ENCODE measurements around the gene HLCS. TPM values are rescaled to one million over a fixed set of nuclear protein-coding genes. Genes with fewer than 3 reads are reported as not detected.

HLCS gene
- total and polyA plus RNA-seq, 2 of the 4 experiments (the other 2 are of a cell fraction): 10.6 to 21.0 TPM

DNA sequence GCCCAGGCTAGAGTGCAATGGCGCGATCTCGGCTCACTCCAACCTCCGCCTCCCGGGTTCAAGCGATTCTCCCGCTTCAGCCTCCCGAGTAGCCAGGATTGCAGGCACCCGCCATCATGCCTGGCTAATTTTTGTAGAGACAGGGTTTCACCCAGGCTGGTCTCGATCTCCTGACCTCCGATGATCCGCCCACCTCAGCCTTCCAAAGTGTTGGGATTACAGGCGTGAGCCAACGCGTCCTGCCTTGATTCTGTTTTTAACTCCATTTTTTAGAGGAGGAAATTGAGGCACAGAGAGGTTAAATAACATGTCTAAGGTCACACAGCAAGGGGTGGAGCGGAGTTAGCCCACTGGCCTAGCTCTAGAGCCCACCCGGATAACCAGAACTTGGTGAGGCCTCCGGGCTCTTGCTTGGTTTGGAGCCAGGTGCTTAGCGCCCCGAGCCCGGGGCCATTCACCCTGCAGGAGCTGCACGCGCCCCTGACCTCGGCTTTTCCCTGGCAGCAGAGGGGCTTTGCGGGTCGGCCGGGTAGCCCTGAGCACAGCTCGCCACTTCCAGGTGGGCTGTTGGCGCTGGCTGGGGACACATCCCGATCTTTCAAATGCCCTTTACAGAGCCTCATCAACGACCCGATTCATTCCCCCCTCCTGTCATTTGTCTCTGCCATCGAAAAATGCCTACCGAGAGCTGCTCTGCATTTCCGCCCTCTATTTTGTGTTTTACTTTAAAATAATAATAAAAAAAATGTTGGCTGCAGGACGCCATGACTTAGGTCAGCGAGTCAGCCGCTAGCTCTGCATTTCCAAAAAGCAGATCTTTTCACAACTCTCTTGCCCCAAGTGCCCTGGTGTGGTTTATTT lies 256.4 kb downstream of the HLCS start:
- Histone ChIP-seq H2BK15ac (ENCODE audit: low read depth, low read length) (no peak overlapping the region), H2BK5ac (ENCODE audit: low read depth, low read length, poor library complexity, severe bottlenecking) (no peak overlapping the region), H3K9me3 (ENCODE audit: control insufficient read depth, insufficient read depth, low read length) (no peaks in the 10 kb centered on the region; the same call in 1 of the 2 replicates), H2AK5ac (ENCODE audit: low read depth, low read length) (no peak overlapping the region), H3K56ac (ENCODE audit: extremely low read depth, insufficient read depth, low read length) (no peak overlapping the region), H3K9me1 (ENCODE audit: insufficient read depth, low read length) (no peaks in the 10 kb centered on the region), H3K4ac (ENCODE audit: low read depth, low read length) (no peak overlapping the region), H2BK120ac (ENCODE audit: low read depth, low read length) (no peak overlapping the region), H2BK20ac (ENCODE audit: low read depth, low read length) (no peak overlapping the region), H3K27me3 (ENCODE audit: control insufficient read depth, insufficient read depth, low read length) (peaks cover 80% of the 10 kb centered on the region), H3K4me2 (ENCODE audit: low read depth, low read length) (no peak overlapping the region), H4K20me1 (ENCODE audit: insufficient read depth, low read length) (peaks cover 20% of the 10 kb centered on the region), H4K8ac (ENCODE audit: low read depth in 2 of 2, low read length in 2 of 2) (no peak overlapping the region), H3K27ac (ENCODE audit: insufficient read depth, low read length) (no peak overlapping the region), H2AK9ac (replicated peaks; ENCODE audit: low read depth, low read length, poor library complexity) (no peak overlapping the region), H2AFZ (replicated peaks; ENCODE audit: low read length, poor library complexity) (peak overlapping the region; percentile 10), H4K5ac (ENCODE audit: low read depth, low read length) (no peak overlapping the region), H4K91ac (ENCODE audit: insufficient read depth, low read depth, low read length) (no peak overlapping the region), H3K4me1 (ENCODE audit: control insufficient read depth, insufficient read depth, low read length) (no peaks in the 10 kb centered on the region; the same call in 1 of the 2 replicates), H3K4me3 (ENCODE audit: insufficient read depth, low read depth, low read length) (no peak overlapping the region), H3K79me1 (ENCODE audit: low read depth in 1 of 2, low read length in 2 of 2) (no peaks in the 10 kb centered on the region), H3K23ac (ENCODE audit: low read depth, low read length) (peak overlapping the region; percentile 2), H3K36me3 (ENCODE audit: control insufficient read depth, insufficient read depth, low read length) (no peaks in the 10 kb centered on the region; the same call in 1 of the 2 replicates), H3K14ac (replicated peaks; ENCODE audit: low read depth, low read length) (no peak overlapping the region), H3K18ac (ENCODE audit: low read depth, low read length) (no peak overlapping the region), H3K9ac (ENCODE audit: low read depth, low read length) (no peak overlapping the region)
- ChIA-PET POLR2A (ENCODE audit: unreplicated experiment) (no interaction called here), CTCF (interaction anchor here (1.0 to 1.4 kb wide), 2 partner anchors 8 to 144 kb away, joined by 3 to 4 read pairs; no protein-coding TSS in a partner anchor)
- no peak for ATAC-seq (ENCODE audit: low read depth)
- dilution Hi-C loops (cut with HindIII; ENCODE audit: low sequenced_read_pairs, unreplicated experiment) (no loop called here), intact Hi-C loops (cut with micrococcal nuclease) (no loop called here), in situ Hi-C loops (cut with MboI; ENCODE audit: low sequenced_read_pairs) (no loop called here)
- WGBS, 2 experiments (ENCODE audit: extremely low coverage in 2 of 2, insufficient read length in 1 of 2): 16% methylated on average over 14 of the region's 38 CpGs; no CpG with 5 or more reads in 1 of the 2 experiments
- BruUV-seq (replicated peaks): no TSS peak
- no peak for DNase-seq
- TF ChIP-seq POLR2A (IDR thresholded peaks at IDR 0.05; ENCODE audit: low read depth, low read length) (no peak), CEBPB (IDR thresholded peaks at IDR 0.05; ENCODE audit: low read depth, low read length) (no peak), SMC3 (IDR thresholded peaks at IDR 0.05; ENCODE audit: low read depth, low read length) (no peak), MXI1 (IDR thresholded peaks at IDR 0.05; ENCODE audit: borderline replicate concordance, low read depth, low read length) (no peak), CHD1 (IDR thresholded peaks at IDR 0.05; ENCODE audit: low read depth, low read length) (no peak), RAD21 (IDR thresholded peaks at IDR 0.05; ENCODE audit: low read length) (no peak), FOS (IDR thresholded peaks at IDR 0.05; ENCODE audit: low read depth, low read length) (no peak), RCOR1 (IDR thresholded peaks at IDR 0.05; ENCODE audit: insufficient replicate concordance, low read length) (no peak)
- TF ChIP-seq, protein P1, sequence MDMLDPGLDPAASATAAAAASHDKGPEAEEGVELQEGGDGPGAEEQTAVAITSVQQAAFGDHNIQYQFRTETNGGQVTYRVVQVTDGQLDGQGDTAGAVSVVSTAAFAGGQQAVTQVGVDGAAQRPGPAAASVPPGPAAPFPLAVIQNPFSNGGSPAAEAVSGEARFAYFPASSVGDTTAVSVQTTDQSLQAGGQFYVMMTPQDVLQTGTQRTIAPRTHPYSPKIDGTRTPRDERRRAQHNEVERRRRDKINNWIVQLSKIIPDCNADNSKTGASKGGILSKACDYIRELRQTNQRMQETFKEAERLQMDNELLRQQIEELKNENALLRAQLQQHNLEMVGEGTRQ (IDR thresholded peaks at IDR 0.05; ENCODE audit: low read depth, low read length): no peak
- TF ChIP-seq, protein P2, sequence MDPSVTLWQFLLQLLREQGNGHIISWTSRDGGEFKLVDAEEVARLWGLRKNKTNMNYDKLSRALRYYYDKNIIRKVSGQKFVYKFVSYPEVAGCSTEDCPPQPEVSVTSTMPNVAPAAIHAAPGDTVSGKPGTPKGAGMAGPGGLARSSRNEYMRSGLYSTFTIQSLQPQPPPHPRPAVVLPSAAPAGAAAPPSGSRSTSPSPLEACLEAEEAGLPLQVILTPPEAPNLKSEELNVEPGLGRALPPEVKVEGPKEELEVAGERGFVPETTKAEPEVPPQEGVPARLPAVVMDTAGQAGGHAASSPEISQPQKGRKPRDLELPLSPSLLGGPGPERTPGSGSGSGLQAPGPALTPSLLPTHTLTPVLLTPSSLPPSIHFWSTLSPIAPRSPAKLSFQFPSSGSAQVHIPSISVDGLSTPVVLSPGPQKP (IDR thresholded peaks at IDR 0.05; ENCODE audit: borderline replicate concordance, low read depth, low read length): no peak

Data from IMR-90 (cell line).